ENCODE results near the gene BCAS2.

The BCAS2 gene

GRCh38 chr1:114524944-114525343, 56.5 kb downstream of the BCAS2 start:
- Histone ChIP-seq H3K9ac (ENCODE audit: low read depth, low read length) (no peak overlapping the region), H3K9me3 (ENCODE audit: insufficient read depth, low read depth, low read length) (no peaks in the 10 kb centered on the region), H3K36me3 (ENCODE audit: insufficient read depth, low read depth, low read length) (no peaks in the 10 kb centered on the region), H3K4me1 (ENCODE audit: insufficient read depth, low read length) (no peaks in the 10 kb centered on the region), H3K27ac (ENCODE audit: low read length) (no peak overlapping the region), H3K27me3 (ENCODE audit: insufficient read depth, low read length) (no peaks in the 10 kb centered on the region), H3K4me3 (ENCODE audit: low read length) (no peak overlapping the region)

DNA sequence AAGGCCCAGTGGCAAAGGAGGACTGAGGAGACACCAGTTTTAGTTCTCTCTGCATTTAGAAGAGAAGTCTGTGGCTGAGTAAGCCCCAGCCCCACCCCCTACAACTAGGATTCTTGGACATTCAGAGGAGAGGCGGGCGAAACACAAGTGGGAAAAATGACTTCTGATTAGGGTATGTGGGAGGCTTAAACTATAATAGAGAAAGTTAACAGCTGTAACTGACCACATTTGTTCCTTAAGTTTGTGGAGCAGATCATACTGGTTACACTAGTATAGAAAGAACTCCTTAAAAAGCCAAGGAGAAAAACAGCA, 59.2 kb downstream of the BCAS2 start:
- no peak overlapping the region for H3K4me3 ChIP-seq (ENCODE audit: low read length)
- H3K9ac ChIP-seq (ENCODE audit: low read depth, low read length) = no peak overlapping the region
- H3K4me1 ChIP-seq (ENCODE audit: insufficient read depth, low read length) = no peaks in the 10 kb centered on the region
- no peaks in the 10 kb centered on the region for H3K27me3 ChIP-seq (ENCODE audit: insufficient read depth, low read length)
- H3K27ac ChIP-seq (ENCODE audit: low read length) = no peak overlapping the region
- no peaks in the 10 kb centered on the region for H3K36me3 ChIP-seq (ENCODE audit: insufficient read depth, low read depth, low read length)
- no peaks in the 10 kb centered on the region for H3K9me3 ChIP-seq (ENCODE audit: insufficient read depth, low read depth, low read length)

GRCh38 chr1:114521396-114522263, 59.8 kb downstream of the BCAS2 start:
- Histone ChIP-seq H3K4me3 (ENCODE audit: low read length) (no peak overlapping the region), H3K36me3 (ENCODE audit: insufficient read depth, low read depth, low read length) (no peaks in the 10 kb centered on the region), H3K9ac (ENCODE audit: low read depth, low read length) (no peak overlapping the region), H3K4me1 (ENCODE audit: insufficient read depth, low read length) (no peaks in the 10 kb centered on the region), H3K27me3 (ENCODE audit: insufficient read depth, low read length) (no peaks in the 10 kb centered on the region), H3K9me3 (ENCODE audit: insufficient read depth, low read depth, low read length) (no peaks in the 10 kb centered on the region), H3K27ac (ENCODE audit: low read length) (no peak overlapping the region)

Data from iPS-20b (cell line).